IMR-90 (cell line): ENCODE results near the gene SPON1. TPM values are rescaled to one million over a fixed set of nuclear protein-coding genes. Genes with fewer than 3 reads are reported as not detected.

ENCODE experiments used
- ATAC-seq: fragments of 200-7000 bp; cut with Tn5 transposase; 2 replicates; pipeline ENCODE4 v1.9.1; 2020; ENCODE audit warnings: low read depth, mild to moderate bottlenecking, moderate library complexity
- BruUV-seq: library from RNA; stranded (reverse); fragments of 400-500 nt; replicated peaks from 2 replicates; lab custom pipeline; 2021; lab: Mats Ljungman, UMichigan
- CTCF ChIA-PET: fragments of 300-600 bp; formaldehyde crosslinking; extraction: SDS; loops from one replicate; lab custom pipeline; 2021; ENCODE audit warnings: antibody characterized with exemption; lab: Yijun Ruan, JAX
- POLR2A ChIA-PET: fragments of 300-600 bp; sonication (Branson Sonifier 250); formaldehyde crosslinking; loops from one replicate; lab custom pipeline; 2022; ENCODE audit warnings: antibody characterized with exemption; ENCODE audit not compliant: unreplicated experiment; lab: Charles Lee
- DNase-seq: peaks from one replicate; pipeline ENCODE4 v3.0.0; 2013
- H2AFZ ChIP-seq: replicated peaks from 2 replicates; pipeline ENCODE3; 2013; ENCODE audit warnings: low read length, mild to moderate bottlenecking; ENCODE audit not compliant: poor library complexity
- H2AK5ac ChIP-seq: 2 replicates; pipeline ENCODE4 v1.6.1; 2013; ENCODE audit warnings: low read depth, low read length, inconsistent platforms
- H2AK9ac ChIP-seq: replicated peaks from 2 replicates; pipeline ENCODE3; 2013; ENCODE audit warnings: mild to moderate bottlenecking, low read depth, low read length, moderate library complexity; ENCODE audit not compliant: poor library complexity
- H2BK120ac ChIP-seq: 2 replicates; pipeline ENCODE4 v1.6.1; 2013; ENCODE audit warnings: low read depth, low read length, inconsistent platforms
- H2BK15ac ChIP-seq: 3 replicates; pipeline ENCODE4 v1.6.1; 2013; ENCODE audit warnings: low read depth, low read length, inconsistent platforms
- H2BK20ac ChIP-seq: 2 replicates; pipeline ENCODE4 v1.6.1; 2013; ENCODE audit warnings: low read depth, mild to moderate bottlenecking, inconsistent platforms, low read length, moderate library complexity
- H2BK5ac ChIP-seq: 2 replicates; pipeline ENCODE4 v1.6.1; 2013; ENCODE audit warnings: mild to moderate bottlenecking, low read depth, low read length, inconsistent platforms; ENCODE audit not compliant: poor library complexity, severe bottlenecking
- H3K14ac ChIP-seq: replicated peaks from 2 replicates; pipeline ENCODE4 v1.6.1; 2013; ENCODE audit warnings: low read depth, low read length, inconsistent platforms
- H3K18ac ChIP-seq: 2 replicates; pipeline ENCODE4 v1.6.1; 2013; ENCODE audit warnings: low read depth, low read length, control low read depth
- H3K23ac ChIP-seq: 2 replicates; pipeline ENCODE4 v1.6.1; 2013; ENCODE audit warnings: low read depth, low read length, inconsistent platforms
- H3K27ac ChIP-seq: 2 replicates; pipeline ENCODE4 v1.5.1; 2013; ENCODE audit warnings: mild to moderate bottlenecking, control low read depth, low read length; ENCODE audit not compliant: insufficient read depth
- H3K27me3 ChIP-seq: 2 replicates; pipeline ENCODE4 v1.6.1; 2013; ENCODE audit warnings: low read length; ENCODE audit not compliant: control insufficient read depth, insufficient read depth
- H3K36me3 ChIP-seq: 2 replicates; pipeline ENCODE4 v1.6.1; 2013; ENCODE audit warnings: low read length, mixed read lengths; ENCODE audit not compliant: control insufficient read depth, insufficient read depth
- H3K4ac ChIP-seq: 2 replicates; pipeline ENCODE4 v1.6.1; 2013; ENCODE audit warnings: low read depth, low read length, inconsistent platforms
- H3K4me1 ChIP-seq: 2 replicates; pipeline ENCODE4 v1.6.1; 2013; ENCODE audit warnings: low read length, mixed read lengths; ENCODE audit not compliant: control insufficient read depth, insufficient read depth
- H3K4me2 ChIP-seq: 2 replicates; pipeline ENCODE4 v1.6.1; 2013; ENCODE audit warnings: low read depth, mild to moderate bottlenecking, control low read depth, low read length, moderate library complexity
- H3K4me3 ChIP-seq: 2 replicates; pipeline ENCODE4 v1.5.1; 2013; ENCODE audit warnings: low read depth, mild to moderate bottlenecking, control low read depth, low read length, moderate library complexity; ENCODE audit not compliant: insufficient read depth
- H3K56ac ChIP-seq: 2 replicates; pipeline ENCODE4 v1.6.1; 2013; ENCODE audit warnings: low read length, inconsistent platforms; ENCODE audit not compliant: insufficient read depth; ENCODE audit errors: extremely low read depth
- H3K79me1 ChIP-seq, 2 experiments: 2 replicates each; pipeline ENCODE4 v1.6.1; 2013; ENCODE audit warnings: low read length in 2 of 2, inconsistent platforms in 1 of 2, low read depth in 1 of 2
- H3K9ac ChIP-seq: 2 replicates; pipeline ENCODE4 v1.6.1; 2013; ENCODE audit warnings: low read depth, low read length, control low read depth
- H3K9me1 ChIP-seq: 2 replicates; pipeline ENCODE4 v1.6.1; 2013; ENCODE audit warnings: low read length, inconsistent platforms; ENCODE audit not compliant: insufficient read depth
- H3K9me3 ChIP-seq: 2 replicates; pipeline ENCODE4 v1.6.1; 2013; ENCODE audit warnings: low read length; ENCODE audit not compliant: control insufficient read depth, insufficient read depth
- H4K20me1 ChIP-seq: 2 replicates; pipeline ENCODE4 v1.6.1; 2013; ENCODE audit warnings: low read length, inconsistent platforms; ENCODE audit not compliant: insufficient read depth
- H4K5ac ChIP-seq: 2 replicates; pipeline ENCODE4 v1.6.1; 2013; ENCODE audit warnings: mild to moderate bottlenecking, low read depth, low read length, control low read depth
- H4K8ac ChIP-seq, 2 experiments: 2 replicates each; pipeline ENCODE4 v1.6.1; 2013; ENCODE audit warnings: low read depth in 2 of 2, low read length in 2 of 2, control low read depth in 1 of 2, inconsistent platforms in 1 of 2
- H4K91ac ChIP-seq: 2 replicates; pipeline ENCODE4 v1.6.1; 2013; ENCODE audit warnings: low read depth, low read length, inconsistent platforms; ENCODE audit not compliant: insufficient read depth
- CEBPB ChIP-seq: IDR thresholded peaks from 2 replicates; pipeline ENCODE4 v1.6.1; 2012; ENCODE audit warnings: low read depth, low read length, improper control_type of control experiment
- CTCF ChIP-seq: conservative IDR thresholded peaks from 2 replicates; pipeline ENCODE4 v1.5.1; 2012; ENCODE audit warnings: mild to moderate bottlenecking, low read depth, low read length, improper control_type of control experiment
- FOS ChIP-seq: fragments of 150-350 bp; IDR thresholded peaks from 2 replicates; pipeline ENCODE4 v1.6.1; 2016; ENCODE audit warnings: low read depth, low read length
- MAFK ChIP-seq: IDR thresholded peaks from 2 replicates; pipeline ENCODE4 v1.6.1; 2012; ENCODE audit warnings: low read depth, low read length, improper control_type of control experiment
- MAZ ChIP-seq: IDR thresholded peaks from 2 replicates; pipeline ENCODE4 v1.6.1; 2012; ENCODE audit warnings: low read depth, mild to moderate bottlenecking, low read length, improper control_type of control experiment, moderate library complexity, borderline replicate concordance
- MXI1 ChIP-seq: IDR thresholded peaks from 2 replicates; pipeline ENCODE4 v1.6.1; 2012; ENCODE audit warnings: low read depth, mild to moderate bottlenecking, low read length, moderate library complexity, borderline replicate concordance
- RAD21 ChIP-seq: IDR thresholded peaks from 2 replicates; pipeline ENCODE4 v1.6.1; 2012; ENCODE audit warnings: low read length, improper control_type of control experiment
- RCOR1 ChIP-seq: IDR thresholded peaks from 2 replicates; pipeline ENCODE4 v1.6.1; 2012; ENCODE audit warnings: mild to moderate bottlenecking, low read length, improper control_type of control experiment; ENCODE audit not compliant: insufficient replicate concordance
- WGBS, 2 experiments: methylation state at CpG; one replicate each; pipeline versions ENCODE4 v1.1.5 to v1.1.7; 2013; ENCODE audit warnings: missing lambda C conversion rate in 2 of 2; ENCODE audit not compliant: insufficient read length in 1 of 2; ENCODE audit errors: extremely low coverage in 2 of 2; 5-methylcytosine and 5-hydroxymethylcytosine counted together
- dilution Hi-C: fragments of 300-500 bp; cut with HindIII; formaldehyde crosslinking; loops from one replicate; pipeline ENCODE4 v1.14.3; 2018; ENCODE audit warnings: low sequenced_read_pairs; ENCODE audit not compliant: unreplicated experiment
- in situ Hi-C: fragments of 300-500 bp; cut with MboI; formaldehyde crosslinking; loops from 3 replicates; pipeline ENCODE4 v1.14.3; 2019; ENCODE audit warnings: low sequenced_read_pairs, inconsistent platforms, mixed read lengths
- intact Hi-C: fragments of 100-400 bp; cut with micrococcal nuclease; formaldehyde crosslinking; loops from 2 replicates; pipeline ENCODE4 v1.10.0; 2022
- polyA plus RNA-seq, 3 experiments: library from polyadenylated mRNA; depleted of rRNA; stranded (reverse); fragments of >200 nt; gene quantifications; 2 replicates each; pipeline ENCODE4 v1.2.3, GENCODE V29; 2012; ENCODE audit warnings: low replicate concordance in 1 of 3
- total RNA-seq: library from RNA; depleted of rRNA; stranded (reverse); fragments of >200 nt; gene quantifications from 2 replicates; pipeline ENCODE4 v1.2.3, GENCODE V29; 2012

SPON1 gene
- total and polyA plus RNA-seq, 2 of the 4 experiments (the other 2 are of a cell fraction) = 0.62 to 0.72 TPM

GRCh38 chr11:14288189-14288935 lies 325.8 kb downstream of the SPON1 start:
- Histone ChIP-seq H4K91ac (peak overlapping the region; percentile 40; the same call in 1 of the 2 replicates), H2BK20ac (peak overlapping the region; percentile 76; the same call in 1 of the 2 replicates), H4K5ac (peak overlapping the region; percentile 26), H3K36me3 (peaks cover 13% of the 10 kb centered on the region), H3K56ac (peak overlapping the region; percentile 71; the same call in 1 of the 2 replicates), H3K4me1 (peaks cover 5% of the 10 kb centered on the region), H2BK5ac (peak overlapping the region; percentile 88), H2AK9ac (no peak overlapping the region), H3K14ac (peak overlapping the region; percentile 48; the same call in 1 of the 2 replicates), H3K4ac (peak overlapping the region; percentile 66; the same call in 1 of the 2 replicates), H3K9ac (0 out of 2 replicates have a peak overlapping the region, but pooled peaks have one; percentile 27), H3K27ac (peak overlapping the region; percentile 83; the same call in 1 of the 2 replicates), H3K23ac (peak overlapping the region; percentile 14; the same call in 1 of the 2 replicates), H3K79me1 (peaks cover 4 to 32% of the 10 kb centered on the region in 2 experiments; a peak in 3 of 4 replicates), H4K8ac (peak overlapping the region in 1 of 2 experiments; percentile 79; a peak in 2 of 4 replicates), H2AFZ (no peak overlapping the region), H3K9me3 (peaks cover 2% of the 10 kb centered on the region; the same call in 1 of the 2 replicates), H2BK120ac (peak overlapping the region; percentile 56), H3K18ac (peak overlapping the region; percentile 79), H2AK5ac (peak overlapping the region; percentile 84), H3K27me3 (no peaks in the 10 kb centered on the region), H3K4me2 (peak overlapping the region; percentile 85), H3K4me3 (peak overlapping the region; percentile 8; the same call in 1 of the 2 replicates), H4K20me1 (peaks cover 3% of the 10 kb centered on the region), H2BK15ac (0 out of 3 replicates have a peak overlapping the region, but pooled peaks have one; percentile 34), H3K9me1 (peaks cover 3% of the 10 kb centered on the region; the same call in 1 of the 2 replicates)
- no CpG with 5 or more reads among the region's 2 CpGs for WGBS, 2 experiments
- intact Hi-C loops = no loop called here
- TF ChIP-seq MXI1 (no peak), MAZ (no peak), FOS (no peak), CTCF (no peak), CEBPB (peak; percentile 18; the same call in 1 of the 2 replicates), RAD21 (no peak), MAFK (peak; percentile 77), RCOR1 (no peak)
- BruUV-seq = no TSS peak
- DNase-seq (peak; percentile 89), ATAC-seq (peak; percentile 97)
- dilution Hi-C loops = no loop called here
- ChIA-PET POLR2A (no interaction called here), CTCF (interaction anchor here (1.1 kb wide), 2 partner anchors 20 to 166 kb away, joined by 3 to 6 read pairs; no protein-coding TSS in a partner anchor)
- in situ Hi-C loops = no loop called here
